Stimulated activated CD4-positive, alpha-beta T cell treated with anti-CD3 and anti-CD28 coated beads, Interleukin-1b, Interleukin-23, amount 100 ng/mL, for 24 hours (primary cell): Measurements from ENCODE around the gene CCM2.
A peak's percentile ranks its signal among the peaks of the same experiment; 100 is the strongest.
"Not testable (repeated sequence)": the region's sequence is repeated elsewhere in the genome, so short reads cannot be mapped to it uniquely, and the experiment has no call there.

ENCODE experiments used
- DNase-seq, 4 experiments: peaks; one replicate each; pipeline ENCODE4 v3.0.0-alpha.2; 2020; ENCODE audit warnings: low read depth in 4 of 4, low spot score in 1 of 4

CCM2 gene

DNA sequence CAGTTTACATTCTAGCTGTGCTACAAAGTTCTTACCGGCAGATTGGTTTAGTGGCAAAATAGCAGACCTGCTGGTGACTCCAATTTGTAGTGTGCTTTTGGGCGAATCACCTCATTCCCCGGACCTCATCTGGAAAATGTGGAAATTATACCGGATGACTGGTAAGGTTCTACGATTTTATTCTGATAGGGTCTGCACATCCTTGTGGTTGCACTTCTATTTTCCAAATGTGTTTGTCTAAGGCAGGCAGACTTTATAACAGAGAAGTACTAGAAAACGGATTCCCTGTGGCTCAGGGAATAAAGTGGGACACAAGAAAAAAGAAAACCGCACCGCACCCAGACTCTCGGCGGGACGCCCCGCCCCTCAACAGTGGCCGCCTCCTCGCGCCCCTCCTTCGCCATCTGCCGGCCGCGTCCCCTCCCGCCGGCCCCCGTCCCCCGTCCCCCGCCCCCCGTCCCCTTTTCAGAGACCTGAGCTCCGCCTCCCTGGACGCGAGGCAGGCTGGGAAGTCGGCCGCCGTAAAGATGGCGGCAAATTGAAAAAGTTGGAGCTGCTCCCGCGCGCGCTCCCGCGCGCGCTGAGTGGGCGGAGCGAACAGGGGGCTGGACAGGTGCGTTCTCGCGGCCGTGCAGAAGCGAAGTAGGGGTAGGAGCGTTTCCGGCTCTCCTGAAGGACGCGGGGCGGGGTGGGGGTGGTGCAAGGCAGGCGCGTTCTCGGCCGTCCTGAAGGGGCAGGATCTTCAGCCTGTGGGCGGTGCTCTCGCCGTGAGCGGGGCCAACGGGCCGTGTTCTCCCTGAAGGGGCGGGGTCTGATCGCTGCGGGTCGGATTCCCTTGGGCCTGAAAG is 532 bp upstream of the CCM2 start:
- peak; percentile 96 to 100 (median 98) for DNase-seq

DNA sequence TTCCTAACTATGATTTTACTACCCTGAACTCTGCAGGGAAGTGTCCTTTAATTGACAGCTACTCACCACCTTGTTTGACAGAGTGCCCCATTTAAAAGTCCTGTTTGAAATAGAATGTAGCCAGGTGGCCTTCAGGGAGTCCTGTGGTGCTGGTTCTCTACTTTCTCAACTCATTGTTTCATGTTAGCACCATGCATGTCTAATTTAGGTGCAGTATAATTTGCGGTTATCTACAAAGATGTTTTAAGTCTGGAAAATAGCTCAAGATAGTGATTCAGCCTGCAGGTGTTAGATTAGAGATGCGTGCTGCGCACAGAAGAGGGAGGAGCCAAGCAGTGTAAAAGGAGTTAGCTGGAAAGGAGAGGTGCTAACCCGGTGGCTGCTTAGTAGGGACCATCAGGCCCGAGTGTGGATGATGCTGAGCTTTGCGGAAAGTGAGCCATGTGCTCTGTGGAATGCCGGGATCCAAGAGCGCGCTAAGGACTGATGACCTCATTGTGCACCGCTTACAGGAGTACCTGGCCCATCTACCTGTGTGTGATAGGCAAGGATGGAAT is 1.2 kb downstream of the CCM2 start:
- DNase-seq, result peak in 1 of 4 experiments; percentile 67

DNA sequence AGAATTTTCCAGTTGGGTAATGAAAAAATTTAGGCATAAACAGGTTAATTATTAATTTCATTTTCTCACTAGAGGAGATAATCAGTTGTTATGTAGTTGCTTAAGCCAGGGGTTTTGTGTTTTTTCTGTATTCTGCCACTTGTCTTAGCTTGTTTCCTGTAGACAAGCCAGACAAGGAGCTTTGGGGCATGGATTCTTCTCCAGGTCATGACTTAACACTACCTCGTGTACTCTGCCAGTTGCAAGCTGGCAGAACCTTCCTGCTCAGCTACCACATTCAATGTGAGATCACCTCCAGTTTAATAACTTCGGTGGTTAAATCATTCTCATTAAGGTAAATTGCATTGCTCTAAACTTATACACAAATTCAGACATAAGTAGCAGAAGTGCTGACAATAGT is 1.8 kb downstream of the CCM2 start:
- no peak for DNase-seq

DNA sequence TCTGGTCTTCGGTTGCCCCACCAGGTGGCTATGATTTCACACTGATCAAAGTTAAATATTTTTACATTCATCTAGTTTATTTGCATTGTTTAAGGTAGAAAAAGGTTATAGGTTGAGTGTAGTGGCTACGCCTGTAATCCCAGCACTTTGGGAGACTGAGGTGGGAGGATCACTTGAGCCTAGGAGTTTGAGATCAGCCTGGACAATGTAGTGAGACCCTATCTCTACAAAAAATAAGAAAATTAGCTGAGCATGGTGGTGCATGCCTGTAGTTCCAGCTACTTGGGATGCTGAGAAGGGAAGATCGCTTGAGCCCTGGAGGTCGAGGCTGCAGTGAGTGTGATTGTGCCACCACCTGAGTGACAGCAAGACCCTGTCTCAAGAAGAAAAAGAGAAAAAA is 3.8 kb downstream of the CCM2 start:
- no peak for DNase-seq

DNA sequence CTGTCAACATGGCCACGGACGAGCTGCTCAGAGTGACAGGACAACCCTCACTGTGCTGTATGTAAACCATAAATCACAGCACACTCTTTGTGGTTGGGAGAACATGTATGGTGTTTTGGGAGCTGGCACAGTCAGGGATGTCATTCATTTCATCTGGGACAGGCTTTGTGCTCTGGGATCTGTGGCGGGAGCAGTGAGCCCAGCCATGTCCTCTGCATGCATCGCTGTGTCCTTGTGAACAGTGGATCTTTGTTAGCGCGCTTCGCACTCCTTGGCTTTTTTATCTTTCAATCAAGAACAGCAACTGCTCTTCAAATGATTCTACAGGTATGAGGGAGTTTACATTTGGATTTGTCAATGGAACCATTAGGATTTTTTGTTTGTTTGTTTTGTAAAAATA is 7.1 kb downstream of the CCM2 start:
- no peak for DNase-seq

DNA sequence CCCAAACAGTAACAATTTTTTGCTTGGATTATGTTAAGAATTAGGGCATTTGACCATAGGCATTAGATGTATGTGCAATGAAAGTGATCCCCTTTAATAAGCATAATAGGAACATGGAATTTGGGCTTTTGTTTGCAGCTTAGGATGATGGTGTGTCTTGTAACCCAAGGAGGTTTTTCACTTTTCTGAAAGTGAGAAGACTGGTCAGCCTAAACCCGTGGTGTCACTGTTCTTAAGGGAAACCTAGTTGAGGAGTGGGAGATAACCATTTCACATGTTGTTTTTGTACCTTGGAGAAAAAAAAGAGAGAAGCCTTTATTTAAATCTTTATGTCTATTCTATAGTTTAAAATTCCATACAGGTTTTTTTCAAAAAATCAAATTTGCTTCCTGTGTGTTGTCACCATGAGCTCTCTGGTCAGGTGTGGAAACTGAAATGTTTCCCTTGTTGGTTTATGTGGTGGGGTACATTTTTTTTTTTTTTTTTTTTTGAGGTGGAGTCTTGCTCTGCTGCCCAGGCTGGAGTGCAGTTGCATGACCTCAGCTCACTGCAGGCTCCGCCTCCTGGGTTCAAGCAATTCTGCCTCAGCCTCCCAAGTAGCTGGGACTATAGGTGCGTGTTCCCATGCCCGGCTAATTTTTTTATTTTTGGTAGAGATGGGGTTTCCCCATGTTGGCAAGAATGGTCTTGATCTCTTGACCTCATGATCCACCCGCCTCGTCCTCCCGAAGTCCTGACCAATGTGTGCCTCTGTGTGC is 7.7 kb downstream of the CCM2 start:
- DNase-seq, result no peak

DNA sequence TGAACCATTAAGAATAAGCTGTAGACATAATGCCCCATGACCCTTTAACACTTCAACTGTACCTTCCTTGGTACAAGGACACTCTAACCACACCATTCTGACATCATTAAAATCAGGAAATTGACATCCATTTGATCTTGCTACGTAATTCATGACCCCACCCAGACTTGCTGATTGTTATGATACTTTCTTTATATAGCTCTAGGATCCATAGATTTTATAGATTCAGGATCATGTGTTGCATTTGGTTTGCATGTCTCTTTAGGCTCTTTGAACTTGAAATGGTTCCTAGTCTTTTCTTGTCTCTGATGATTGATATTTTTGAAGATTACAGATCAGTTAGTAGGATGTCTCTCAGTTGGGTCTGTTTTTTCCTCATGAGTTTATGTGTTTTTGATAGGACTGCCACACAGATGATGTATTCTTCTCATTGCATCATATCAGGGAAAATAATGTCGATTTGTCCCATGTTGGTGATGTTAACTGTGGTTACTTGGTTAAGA is 13.5 kb downstream of the CCM2 start:
- no peak for DNase-seq

DNA sequence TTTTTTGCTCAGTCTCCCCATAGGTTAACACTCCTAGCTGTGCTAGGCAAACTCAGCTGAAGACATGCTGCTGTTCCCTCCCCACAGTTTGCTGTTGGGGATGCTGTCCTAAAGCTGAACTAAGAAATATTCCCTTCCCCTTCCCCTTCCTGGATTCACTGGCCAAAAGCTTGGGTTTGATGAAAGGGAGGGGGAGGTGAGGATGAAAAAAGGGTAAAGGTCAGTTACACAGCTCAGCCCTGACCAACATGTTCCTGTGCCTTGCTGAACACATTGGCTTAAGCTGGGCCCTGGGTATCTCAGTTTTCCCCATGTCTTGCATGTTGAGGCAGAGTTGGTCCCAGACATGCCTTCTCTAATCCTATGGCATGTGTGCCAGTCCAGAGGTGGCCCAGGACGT is 15.3 kb downstream of the CCM2 start:
- no peak for DNase-seq

DNA sequence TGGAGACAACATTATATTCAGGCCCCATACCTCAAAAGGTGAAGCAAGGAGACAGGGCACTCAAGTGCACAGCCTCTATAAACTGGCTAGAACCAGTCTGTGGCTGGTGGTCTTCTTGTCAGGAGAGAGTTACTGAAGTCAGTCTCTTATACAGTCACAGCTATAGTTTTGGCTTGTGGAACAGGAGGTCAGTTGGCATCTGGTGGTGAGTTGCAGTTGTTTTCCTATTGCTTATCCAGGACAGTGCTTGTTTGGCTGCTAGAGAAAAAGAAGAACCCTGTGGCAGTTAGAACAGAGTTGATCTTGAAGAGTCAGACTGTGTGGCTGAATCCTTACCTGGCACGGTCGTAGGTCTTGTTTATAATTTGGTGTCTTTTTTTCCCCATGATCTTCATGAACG is 17.3 kb downstream of the CCM2 start:
- DNase-seq, result no peak

DNA sequence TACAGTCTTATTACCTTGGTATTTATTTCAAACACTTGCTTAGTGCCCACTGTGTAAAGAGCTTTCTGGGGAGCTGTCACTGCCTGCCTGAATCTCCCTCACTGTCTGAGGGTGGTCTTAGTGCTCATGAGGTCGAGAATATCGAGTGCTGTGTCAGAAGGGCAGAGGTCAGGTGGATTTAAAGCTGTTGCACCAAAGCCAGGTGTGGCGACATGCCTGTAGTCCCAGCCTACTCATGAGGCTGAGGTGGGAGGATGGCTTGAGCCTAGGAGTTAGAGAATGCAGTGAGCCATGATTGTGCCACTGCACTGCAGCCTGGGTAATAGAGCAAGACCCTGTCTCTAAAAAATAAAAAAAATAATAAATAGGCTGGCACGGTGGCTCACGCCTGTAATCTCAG is 20.9 kb downstream of the CCM2 start:
- no peak for DNase-seq

DNA sequence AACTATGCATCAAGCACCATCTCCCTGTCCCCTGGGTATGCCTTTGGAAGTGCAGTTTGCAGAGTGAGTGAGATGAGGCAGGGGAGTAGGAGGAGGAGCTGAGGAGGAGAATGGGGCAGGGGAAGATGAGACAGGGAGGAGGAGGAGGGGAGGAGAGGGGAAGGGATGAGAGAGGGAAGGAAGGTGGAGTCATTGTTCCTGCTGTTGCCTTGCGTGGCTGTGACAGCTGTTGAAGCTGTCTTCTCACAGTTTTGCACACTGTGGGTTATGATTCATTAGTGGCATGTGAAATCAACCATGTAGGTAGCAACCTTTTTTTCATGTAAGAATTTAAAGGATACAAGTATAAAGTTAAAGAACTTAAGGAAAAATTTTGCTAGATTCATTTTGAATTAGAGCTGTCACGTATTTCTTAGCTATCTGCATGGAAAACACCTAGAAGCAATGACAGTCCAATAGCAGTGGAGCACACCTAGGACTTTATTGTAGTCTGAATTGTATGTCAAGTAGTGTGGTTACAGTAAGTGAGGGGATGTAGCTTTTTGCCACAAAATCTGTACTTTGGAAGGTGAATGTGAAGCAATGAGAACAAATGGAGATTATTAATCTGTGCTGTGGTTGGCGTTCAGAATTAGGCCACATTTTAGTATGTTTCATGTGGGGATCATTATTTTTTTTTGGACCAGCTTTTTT is 21.7 kb downstream of the CCM2 start:
- DNase-seq, result no peak

DNA sequence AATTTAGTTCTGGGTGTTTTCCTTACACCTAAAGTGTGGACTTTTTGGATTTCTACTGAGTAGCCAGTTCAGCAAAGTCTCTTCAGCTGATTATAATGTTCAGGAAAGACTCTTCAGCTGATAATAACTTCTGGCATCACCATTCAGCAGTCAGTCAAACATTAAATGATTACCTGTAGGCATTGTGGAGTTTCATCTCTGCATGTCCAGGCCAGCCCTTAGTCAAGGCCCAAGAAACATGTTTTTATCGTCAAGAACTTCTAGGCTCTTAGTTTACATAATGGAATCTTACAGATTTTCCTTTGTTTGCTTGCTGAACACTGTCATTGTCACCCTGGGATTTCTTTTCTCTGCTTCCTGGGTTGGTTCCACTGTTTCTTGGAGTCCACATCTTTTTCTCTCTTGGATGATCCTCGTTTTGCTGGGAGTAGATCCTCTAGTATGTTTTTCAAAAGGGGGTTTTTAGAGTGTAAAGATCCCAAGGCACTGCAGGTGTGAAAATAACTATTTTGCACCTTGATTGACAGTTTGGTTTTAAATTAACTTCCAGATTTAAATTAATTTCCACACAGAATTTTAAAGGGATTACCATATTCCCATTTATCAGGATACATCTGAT is 24.2 kb downstream of the CCM2 start:
- DNase-seq, result no peak

DNA sequence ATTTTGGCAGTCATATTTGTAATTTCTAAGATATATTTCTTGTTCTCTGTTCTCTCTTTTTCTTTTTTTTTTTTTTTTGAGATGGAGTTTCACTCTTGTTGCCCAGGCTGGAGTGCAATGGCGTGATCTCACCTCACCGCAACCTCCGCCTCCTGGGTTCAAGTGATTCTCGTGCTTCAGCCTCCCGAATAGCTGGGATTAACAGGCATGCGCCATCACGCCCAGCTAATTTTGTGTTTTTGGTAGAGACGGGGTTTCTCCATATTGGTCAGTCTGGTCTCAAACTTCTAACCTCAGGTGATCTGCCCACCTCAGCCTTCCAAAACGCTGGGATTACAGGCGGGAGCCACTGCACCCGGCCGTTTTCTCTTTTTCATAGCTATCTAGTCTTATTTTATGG is 25.5 kb downstream of the CCM2 start:
- DNase-seq, result not testable (repeated sequence)

DNA sequence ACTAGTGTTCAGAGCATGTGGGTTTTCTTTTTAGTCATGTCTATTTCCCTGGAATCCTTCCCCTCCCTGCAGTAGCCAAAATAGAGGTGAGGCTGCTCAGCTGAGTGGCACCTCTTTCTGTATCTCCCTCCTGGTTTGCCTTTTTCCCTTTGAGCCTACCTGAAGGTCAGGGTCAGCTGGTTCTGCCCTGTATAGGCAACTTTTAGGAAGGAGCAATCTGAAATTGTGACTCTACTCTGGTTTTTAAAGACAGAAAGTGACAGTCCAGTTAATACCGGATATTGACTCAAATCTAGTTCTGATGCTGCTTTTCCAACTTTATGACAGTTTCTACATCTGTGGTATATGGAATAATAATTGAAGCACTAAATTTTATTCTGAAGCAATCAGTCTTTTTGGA is 26.0 kb downstream of the CCM2 start:
- no peak for DNase-seq

DNA sequence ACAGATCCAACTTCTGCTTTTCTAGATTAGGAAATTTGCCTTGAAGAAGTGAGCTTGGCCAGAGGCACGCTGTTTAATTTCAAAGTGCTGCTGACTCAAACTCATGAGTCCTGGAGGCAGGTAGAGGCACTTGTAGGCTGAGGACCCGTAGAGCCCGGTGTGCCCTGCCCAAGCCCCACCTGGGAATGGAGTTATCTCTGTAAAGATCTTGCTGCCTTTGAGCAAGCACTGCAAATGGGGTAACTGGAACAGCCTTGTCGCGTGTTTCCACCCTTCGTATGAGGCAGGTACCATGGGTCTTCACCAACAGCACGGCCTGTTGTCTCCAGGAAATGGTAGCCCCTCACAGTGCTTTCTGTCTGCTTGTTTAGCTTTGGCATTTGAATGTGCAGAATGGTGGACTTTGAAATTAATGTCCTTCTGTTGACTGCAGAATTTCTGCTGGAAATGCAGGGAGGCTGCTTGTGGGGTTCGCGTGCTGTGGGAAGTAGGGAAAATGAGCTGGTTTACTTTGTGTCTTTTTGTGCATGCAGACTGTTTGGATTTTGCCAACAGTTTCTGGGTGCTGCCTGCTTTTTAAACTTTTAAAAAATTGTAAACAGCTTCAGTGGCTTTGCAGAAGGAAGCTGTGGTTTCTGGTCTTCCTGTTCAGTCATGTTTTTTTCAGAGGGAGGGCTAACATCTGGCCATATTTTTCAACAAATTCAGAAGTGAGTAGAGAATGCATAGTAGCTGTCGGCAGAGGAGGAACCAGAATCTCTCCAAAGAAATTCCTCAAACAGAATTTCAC is 27.2 kb downstream of the CCM2 start:
- no peak for DNase-seq

DNA sequence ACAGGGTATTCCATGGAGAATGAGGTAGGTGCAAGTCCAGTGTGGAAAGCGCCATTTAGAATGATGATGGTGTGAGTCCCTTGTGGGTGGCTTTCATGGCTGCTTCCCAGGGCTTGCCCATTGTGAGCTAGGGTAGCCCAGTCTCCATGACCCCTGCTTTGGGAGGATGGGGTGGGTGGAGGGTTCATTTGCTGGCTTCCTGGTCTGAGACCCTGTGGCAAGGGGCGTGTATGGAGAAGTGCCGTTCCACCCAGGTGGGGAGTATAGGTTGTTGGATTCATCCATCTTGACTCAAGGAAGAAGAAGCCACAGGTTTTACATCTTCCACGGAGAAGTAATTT is 27.7 kb downstream of the CCM2 start:
- DNase-seq, result no peak

DNA sequence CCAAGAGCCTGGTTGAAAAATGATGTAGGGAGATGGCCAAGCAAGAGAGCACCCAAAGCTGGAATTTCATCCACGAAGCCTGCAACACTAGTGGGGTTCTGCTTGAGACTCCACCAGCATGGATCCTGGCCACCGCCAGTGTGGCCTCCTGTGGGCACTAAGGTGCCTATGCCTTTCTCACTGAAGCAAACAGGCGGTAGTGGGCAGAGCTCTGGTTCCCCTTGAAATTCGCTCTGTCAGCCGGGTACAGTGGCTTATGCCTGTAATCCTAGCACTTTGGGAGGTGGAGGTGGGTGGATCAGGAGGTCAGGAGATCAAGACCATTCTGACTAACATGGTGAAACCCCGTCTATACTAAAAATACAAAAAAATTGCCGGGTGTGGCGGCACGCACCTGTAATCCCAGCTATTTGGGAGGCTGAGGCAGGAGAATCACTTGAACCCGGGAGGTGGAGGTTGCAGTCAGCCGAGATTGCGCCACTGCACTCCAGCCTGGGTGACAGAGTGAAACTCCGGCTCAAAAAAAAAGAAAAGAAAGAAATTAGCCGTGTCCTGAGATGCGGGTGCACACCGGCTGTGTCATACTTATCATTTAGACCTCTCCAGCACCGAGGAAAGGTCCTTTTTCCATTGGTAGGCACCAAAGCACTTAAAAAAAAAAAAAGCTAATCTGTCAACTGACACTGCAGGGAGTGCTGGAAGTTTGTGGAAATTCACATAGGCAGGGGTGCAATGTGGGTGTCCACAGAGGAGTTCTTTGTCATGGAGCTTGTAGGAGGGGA is 28.3 kb downstream of the CCM2 start:
- DNase-seq, result no peak

DNA sequence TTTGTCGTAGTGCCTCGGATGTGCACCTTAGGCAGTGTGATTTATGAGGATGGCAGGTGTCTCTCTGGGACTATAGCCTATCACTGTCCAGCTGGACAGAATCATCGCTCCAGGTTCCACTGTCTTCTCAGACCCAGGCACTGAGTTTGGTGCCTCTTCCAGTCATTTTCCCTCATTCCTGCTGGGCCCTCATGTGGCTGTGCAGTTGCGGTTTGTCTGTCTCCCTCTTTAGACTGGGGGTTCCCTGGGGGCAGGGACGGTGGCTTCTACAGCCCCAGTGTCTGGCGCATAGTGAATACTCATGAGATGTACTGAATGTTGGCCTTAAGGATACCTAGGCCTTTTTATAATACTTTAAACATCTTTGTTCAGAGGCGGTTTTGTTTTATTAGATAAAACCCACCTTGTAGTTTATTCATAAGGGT is 28.9 kb downstream of the CCM2 start:
- DNase-seq, result no peak

DNA sequence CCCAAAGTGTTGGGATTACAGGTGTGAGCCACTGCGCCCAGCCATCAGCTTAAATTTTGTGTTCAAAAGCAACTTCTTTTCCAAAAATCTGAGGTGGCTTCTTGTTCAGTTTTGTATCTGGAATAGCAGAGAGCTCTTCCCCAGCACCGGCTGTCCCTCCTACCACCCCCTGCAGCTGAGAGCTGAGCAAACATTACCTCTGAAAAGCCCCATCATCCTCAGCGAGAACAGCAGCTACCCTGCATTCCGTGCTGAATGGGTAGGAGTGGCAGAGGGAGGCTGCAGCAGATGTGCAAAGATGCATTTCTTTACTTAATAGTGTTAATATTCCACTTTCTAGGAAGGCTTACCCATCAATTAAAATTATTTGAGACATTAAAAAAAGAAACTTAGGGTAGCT is 31.8 kb downstream of the CCM2 start:
- DNase-seq, result no peak

DNA sequence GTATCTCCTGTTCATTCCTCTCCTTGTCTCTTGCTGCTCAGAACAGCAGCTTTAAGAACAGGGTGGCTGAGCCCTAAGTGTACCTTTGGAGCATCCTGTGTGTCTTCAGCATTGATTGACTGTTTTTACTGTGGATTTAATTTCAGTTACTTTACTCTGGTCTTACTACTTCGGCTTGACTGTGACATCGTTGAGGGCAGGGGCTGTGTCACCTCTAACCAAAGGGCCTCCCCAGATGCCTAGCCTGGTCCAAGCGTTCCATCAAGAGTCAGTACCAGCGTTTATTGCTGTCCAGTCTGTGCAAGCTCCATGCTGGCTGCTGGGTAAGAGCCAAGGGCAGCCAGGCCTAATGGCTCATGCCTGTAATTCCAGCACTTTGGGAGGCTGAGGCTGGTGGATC is 32.4 kb downstream of the CCM2 start:
- DNase-seq, result no peak
